Upper lobe of left lung (tissue), 6 donors: ENCODE measurements around the gene TAL2. TPM values are rescaled to one million over a fixed set of nuclear protein-coding genes. Genes with fewer than 3 reads are reported as not detected.
"Not testable (repeated sequence)": the region's sequence is repeated elsewhere in the genome, so short reads cannot be mapped to it uniquely, and the experiment has no call there.

Source experiments
- ATAC-seq, 2 donors: fragments of 200-7000 bp; cut with Tn5 transposase; one replicate each; pipeline ENCODE4 v1.9.1; 2022; ENCODE audit warnings: mild to moderate bottlenecking in 2 of 2, moderate library complexity in 2 of 2; ENCODE audit not compliant: low FRiP score in 2 of 2
- DNase-seq, 2 donors: peaks; one replicate each; pipeline ENCODE4 v3.0.0-alpha.2; 2019 to 2020
- H3K27ac ChIP-seq, 4 donors: fragments of 200-600 bp; sonication (generic); one replicate each; pipeline ENCODE4 v1.5.1; 2016 to 2019
- H3K27me3 ChIP-seq, 4 donors: fragments of 200-600 bp; sonication (generic); one replicate each; pipeline ENCODE4 v1.5.1; 2017 to 2019
- H3K36me3 ChIP-seq, 4 donors: fragments of 200-600 bp; sonication (generic); one replicate each; pipeline ENCODE4 v1.5.1; 2016 to 2019
- H3K4me1 ChIP-seq, 4 donors: fragments of 200-600 bp; sonication (generic); one replicate each; pipeline ENCODE4 v1.5.1; 2018 to 2019
- H3K4me3 ChIP-seq, 4 donors: fragments of 200-600 bp; sonication (generic); one replicate each; pipeline ENCODE4 v1.5.1; 2017 to 2019; ENCODE audit warnings: mild to moderate bottlenecking in 2 of 4, moderate library complexity in 1 of 4
- H3K9me3 ChIP-seq, 4 donors: fragments of 200-600 bp; sonication (generic); one replicate each; pipeline ENCODE4 v1.5.1; 2018 to 2019
- CTCF ChIP-seq, 6 experiments: fragments of 450-650 bp in 4 of 6; fragments of 200-600 bp in 2 of 6; sonication (generic) in 2 of 6; IDR thresholded peaks; one replicate each; pipeline ENCODE4 v1.5.1; 2016 to 2019; ENCODE audit warnings: antibody characterized with exemption in 6 of 6
- EP300 ChIP-seq, 4 donors: sonication (generic); formaldehyde crosslinking; IDR thresholded peaks; one replicate each; pipeline ENCODE4 v1.5.1; 2017; ENCODE audit warnings: antibody characterized with exemption in 4 of 4, control low read depth in 2 of 4
- POLR2A ChIP-seq, 4 donors: fragments of 450-650 bp; IDR thresholded peaks; one replicate each; pipeline ENCODE4 v1.5.1; 2016 to 2017; ENCODE audit warnings: antibody characterized with exemption in 4 of 4, mild to moderate bottlenecking in 2 of 4
- POLR2AphosphoS5 ChIP-seq, 2 donors: sonication (generic); formaldehyde crosslinking; IDR thresholded peaks; one replicate each; pipeline ENCODE4 v1.5.1; 2017; ENCODE audit warnings: antibody characterized with exemption in 2 of 2
- WGBS, 2 donors: methylation state at CpG; one replicate each; pipeline ENCODE4 v1.1.5; 2017 to 2018; 5-methylcytosine and 5-hydroxymethylcytosine counted together
- total RNA-seq, 6 donors: library from RNA; depleted of rRNA in 4 of 6; stranded (reverse); fragments of >200 nt in 4 of 6; gene quantifications; one replicate each; pipeline versions ENCODE4 v1.1.0 to v1.2.1, GENCODE V29; 2016 to 2021
- donor health status: DM: no; HTN: no; CAD: no; lungs with moderate emphysema.
- donor health status: DM: no; HTN: yes; CAD: no; lungs with severe emphysema.

The TAL2 gene
- total RNA-seq, 6 donors from 2014 or later: not detected

GRCh38 chr9:105700668-105701067 lies 38.4 kb downstream of the TAL2 start:
- DNase-seq (no peak), ATAC-seq (no peak)
- no peaks in the 10 kb centered on the region for H3K27me3 ChIP-seq
- no peaks in the 10 kb centered on the region for H3K9me3 ChIP-seq
- H3K4me3 ChIP-seq: no peak overlapping the region
- H3K27ac ChIP-seq: no peak overlapping the region
- 50 to 85% methylated on average over 1 of the region's 1 CpG for WGBS, 2 donors
- no peak for TF ChIP-seq CTCF (IDR thresholded peaks at IDR 0.05)
- no peak for TF ChIP-seq EP300 (IDR thresholded peaks at IDR 0.05)
- TF ChIP-seq POLR2A (IDR thresholded peaks at IDR 0.05): no peak
- no peak for TF ChIP-seq POLR2AphosphoS5 (IDR thresholded peaks at IDR 0.05)
- no peaks in the 10 kb centered on the region for H3K36me3 ChIP-seq
- peaks cover 0 to 1% (median 0%) of the 10 kb centered on the region in 4 donors for H3K4me1 ChIP-seq

- 72 to 75% methylated on average over 2 of the region's 2 CpGs for WGBS, 2 donors
- no peak for DNase-seq
- TF ChIP-seq CTCF (IDR thresholded peaks at IDR 0.05) (no peak), POLR2AphosphoS5 (IDR thresholded peaks at IDR 0.05) (no peak), POLR2A (IDR thresholded peaks at IDR 0.05) (no peak), EP300 (IDR thresholded peaks at IDR 0.05) (no peak)
- ATAC-seq: no peak
- H3K27ac ChIP-seq: no peak overlapping the region
- H3K9me3 ChIP-seq: no peaks in the 10 kb centered on the region
- no peaks in the 10 kb centered on the region for H3K4me1 ChIP-seq
- no peak overlapping the region for H3K4me3 ChIP-seq
- H3K36me3 ChIP-seq: no peaks in the 10 kb centered on the region
- no peaks in the 10 kb centered on the region for H3K27me3 ChIP-seq
Measured at GRCh38 chr9:105701145-105701544, 38.9 kb downstream of the TAL2 start.

- 96 to 97% methylated on average over 1 of the region's 1 CpG for WGBS, 2 donors
- Histone ChIP-seq H3K4me3 (no peak overlapping the region), H3K27me3 (no peaks in the 10 kb centered on the region), H3K27ac (no peak overlapping the region), H3K4me1 (no peaks in the 10 kb centered on the region), H3K9me3 (no peaks in the 10 kb centered on the region), H3K36me3 (no peaks in the 10 kb centered on the region)
- ATAC-seq: no peak
- no peak for TF ChIP-seq EP300 (IDR thresholded peaks at IDR 0.05)
- TF ChIP-seq CTCF (IDR thresholded peaks at IDR 0.05): no peak
- no peak for TF ChIP-seq POLR2A (IDR thresholded peaks at IDR 0.05)
- no peak for TF ChIP-seq POLR2AphosphoS5 (IDR thresholded peaks at IDR 0.05)
- DNase-seq: no peak
Measured at GRCh38 chr9:105702207-105702606, 40.0 kb downstream of the TAL2 start.

GRCh38 chr9:105703638-105704037 lies 41.4 kb downstream of the TAL2 start:
- 89 to 97% methylated on average over 3 of the region's 4 CpGs for WGBS, 2 donors
- H3K4me1 ChIP-seq, H3K9me3 ChIP-seq, H3K27me3 ChIP-seq, H3K4me3 ChIP-seq, ATAC-seq, H3K36me3 ChIP-seq, DNase-seq, H3K27ac ChIP-seq: not testable (repeated sequence)

GRCh38 chr9:105706156-105706555 lies 43.9 kb downstream of the TAL2 start:
- H3K4me3 ChIP-seq: no peak overlapping the region
- no peaks in the 10 kb centered on the region for H3K27me3 ChIP-seq
- H3K36me3 ChIP-seq: no peaks in the 10 kb centered on the region
- ATAC-seq: no peak
- no peaks in the 10 kb centered on the region for H3K9me3 ChIP-seq
- no peak for DNase-seq
- H3K27ac ChIP-seq: no peak overlapping the region
- no peak for TF ChIP-seq CTCF (IDR thresholded peaks at IDR 0.05)
- TF ChIP-seq EP300 (IDR thresholded peaks at IDR 0.05): no peak
- no peak for TF ChIP-seq POLR2AphosphoS5 (IDR thresholded peaks at IDR 0.05)
- TF ChIP-seq POLR2A (IDR thresholded peaks at IDR 0.05): no peak
- 97% methylated on average over 8 of the region's 8 CpGs for WGBS, 2 donors
- no peaks in the 10 kb centered on the region for H3K4me1 ChIP-seq
